WTC11 (cell line): ENCODE data around the gene GAGE12J.

ENCODE experiments used
- NR2C2 ChIP-seq: sonication (generic); formaldehyde crosslinking; IDR thresholded peaks from 2 replicates; pipeline ENCODE4 v1.8.0; 2022; ENCODE audit warnings: mild to moderate bottlenecking, missing genetic modification reagents
- TEAD1 ChIP-seq: sonication (generic); formaldehyde crosslinking; IDR thresholded peaks from 2 replicates; pipeline ENCODE4 v1.8.0; 2022; ENCODE audit warnings: mild to moderate bottlenecking, missing genetic modification reagents
- ZNF138 ChIP-seq: sonication (generic); formaldehyde crosslinking; conservative IDR thresholded peaks from 2 replicates; pipeline ENCODE4 v1.8.1; 2022; ENCODE audit warnings: mild to moderate bottlenecking, moderate library complexity, missing genetic modification reagents
- TF ChIP-seq, protein P1 (sequence below): fragments of 200-600 bp; IDR thresholded peaks from 2 replicates; pipeline ENCODE4 v1.8.0; 2022; ENCODE audit warnings: antibody characterized with exemption
- TF ChIP-seq, protein P2 (sequence below): fragments of 250-450 bp; sonication (Bioruptor Pico); conservative IDR thresholded peaks from 2 replicates; pipeline ENCODE4 v1.9.0; 2021; ENCODE audit warnings: mild to moderate bottlenecking

DNA sequence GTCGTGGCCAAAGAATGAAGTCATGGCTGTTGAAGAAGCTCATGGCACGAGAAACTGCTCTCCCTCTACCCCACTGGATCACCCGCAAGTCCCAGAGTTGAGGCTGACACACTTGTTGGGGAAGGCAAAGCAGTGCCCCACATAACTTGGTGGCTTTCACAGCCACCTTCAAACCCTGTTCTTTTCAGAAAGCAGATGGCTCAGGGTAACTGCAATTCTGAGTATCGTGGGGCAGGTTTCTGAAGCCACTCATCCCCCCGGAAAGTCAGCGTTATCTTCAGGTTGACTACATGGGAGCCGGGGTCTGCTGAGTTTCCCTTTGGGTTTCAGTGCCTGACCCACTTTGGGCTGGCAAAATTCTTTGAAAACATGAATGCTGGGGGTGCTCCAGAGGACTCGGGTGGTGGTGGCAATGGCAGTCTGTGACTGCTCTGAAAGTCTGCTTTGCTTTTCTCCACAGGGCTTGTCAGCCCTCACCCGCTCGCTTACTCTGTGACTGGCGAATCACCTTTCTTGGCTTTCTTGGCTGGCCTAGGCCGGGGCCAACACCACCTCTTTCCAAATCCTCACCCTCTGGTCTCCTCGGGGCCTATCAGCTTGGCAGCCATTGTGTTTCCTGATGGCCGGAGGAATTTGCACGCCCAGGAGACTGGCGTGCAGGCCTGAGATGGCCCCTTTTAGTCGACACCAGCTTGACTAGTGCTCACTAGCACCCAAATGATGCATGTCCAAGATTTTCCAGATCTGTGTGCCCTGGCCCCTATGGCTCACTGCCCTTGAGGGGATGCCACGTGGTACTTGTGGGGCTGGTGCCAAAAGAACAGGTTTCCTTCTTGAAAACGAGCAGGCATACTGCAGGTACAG, 44.9 kb upstream of the GAGE12J start:
- TF ChIP-seq, protein P1, sequence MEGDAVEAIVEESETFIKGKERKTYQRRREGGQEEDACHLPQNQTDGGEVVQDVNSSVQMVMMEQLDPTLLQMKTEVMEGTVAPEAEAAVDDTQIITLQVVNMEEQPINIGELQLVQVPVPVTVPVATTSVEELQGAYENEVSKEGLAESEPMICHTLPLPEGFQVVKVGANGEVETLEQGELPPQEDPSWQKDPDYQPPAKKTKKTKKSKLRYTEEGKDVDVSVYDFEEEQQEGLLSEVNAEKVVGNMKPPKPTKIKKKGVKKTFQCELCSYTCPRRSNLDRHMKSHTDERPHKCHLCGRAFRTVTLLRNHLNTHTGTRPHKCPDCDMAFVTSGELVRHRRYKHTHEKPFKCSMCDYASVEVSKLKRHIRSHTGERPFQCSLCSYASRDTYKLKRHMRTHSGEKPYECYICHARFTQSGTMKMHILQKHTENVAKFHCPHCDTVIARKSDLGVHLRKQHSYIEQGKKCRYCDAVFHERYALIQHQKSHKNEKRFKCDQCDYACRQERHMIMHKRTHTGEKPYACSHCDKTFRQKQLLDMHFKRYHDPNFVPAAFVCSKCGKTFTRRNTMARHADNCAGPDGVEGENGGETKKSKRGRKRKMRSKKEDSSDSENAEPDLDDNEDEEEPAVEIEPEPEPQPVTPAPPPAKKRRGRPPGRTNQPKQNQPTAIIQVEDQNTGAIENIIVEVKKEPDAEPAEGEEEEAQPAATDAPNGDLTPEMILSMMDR, result no peak
- no peak for TF ChIP-seq ZNF138
- TF ChIP-seq, protein P2, sequence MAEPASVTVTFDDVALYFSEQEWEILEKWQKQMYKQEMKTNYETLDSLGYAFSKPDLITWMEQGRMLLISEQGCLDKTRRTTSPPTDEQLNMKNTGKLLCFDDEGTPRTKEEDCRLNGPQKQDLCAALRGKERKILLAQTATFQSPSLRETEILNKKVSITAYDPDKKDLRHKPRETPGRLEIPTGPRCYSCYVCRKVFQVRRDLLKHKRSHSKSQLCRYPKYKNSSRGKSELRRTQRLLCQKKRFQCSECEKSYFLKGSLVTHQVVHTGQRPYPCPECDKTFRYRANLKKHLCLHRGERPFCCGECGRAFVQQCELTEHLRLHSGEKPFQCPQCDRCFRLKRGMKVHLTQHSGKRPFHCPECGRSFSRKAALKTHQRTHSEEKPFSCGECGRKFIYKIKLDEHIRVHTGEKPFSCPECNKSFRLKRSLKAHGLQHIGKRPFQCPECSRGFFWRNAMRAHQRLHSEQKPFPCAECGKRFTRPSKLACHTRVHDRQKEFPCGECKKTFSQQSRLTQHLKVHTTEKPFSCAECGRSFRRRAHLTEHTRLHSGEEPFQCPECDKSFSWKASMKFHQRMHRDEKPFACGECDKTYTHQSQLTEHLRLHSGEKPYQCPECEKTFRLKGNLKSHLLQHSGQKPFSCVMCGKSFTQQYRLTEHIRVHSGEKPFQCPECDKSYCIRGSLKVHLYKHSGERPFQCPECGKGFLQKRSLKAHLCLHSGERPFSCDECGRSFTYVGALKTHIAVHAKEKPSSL (CRISPR knock-in tag), result no peak
- no peak for TF ChIP-seq NR2C2 (CRISPR knock-in tag)
- TF ChIP-seq TEAD1 (CRISPR knock-in tag), result no peak
